Fibroblast of mammary gland (primary cell): Measurements from ENCODE around the gene MCOLN1.
A peak's percentile ranks its signal among the peaks of the same experiment; 100 is the strongest.

Experiments
- DNase-seq: peaks from one replicate; pipeline ENCODE4 v3.0.0-alpha.2; 2010; ENCODE audit warnings: low read depth
- H3K4me3 ChIP-seq: 2 replicates; pipeline ENCODE4 v1.5.1; 2011; ENCODE audit warnings: low read depth, mild to moderate bottlenecking, low read length, moderate library complexity; ENCODE audit not compliant: control insufficient read depth
- TF ChIP-seq, protein P1 (sequence below): conservative IDR thresholded peaks from 2 replicates; pipeline ENCODE4 v1.5.1; 2011; ENCODE audit warnings: low read depth, low read length, inconsistent platforms; ENCODE audit not compliant: control insufficient read depth, insufficient read depth

The MCOLN1 gene

GRCh38 chr19:7500811-7501450 is 21.5 kb upstream of the MCOLN1 start:
- TF ChIP-seq, protein P1, sequence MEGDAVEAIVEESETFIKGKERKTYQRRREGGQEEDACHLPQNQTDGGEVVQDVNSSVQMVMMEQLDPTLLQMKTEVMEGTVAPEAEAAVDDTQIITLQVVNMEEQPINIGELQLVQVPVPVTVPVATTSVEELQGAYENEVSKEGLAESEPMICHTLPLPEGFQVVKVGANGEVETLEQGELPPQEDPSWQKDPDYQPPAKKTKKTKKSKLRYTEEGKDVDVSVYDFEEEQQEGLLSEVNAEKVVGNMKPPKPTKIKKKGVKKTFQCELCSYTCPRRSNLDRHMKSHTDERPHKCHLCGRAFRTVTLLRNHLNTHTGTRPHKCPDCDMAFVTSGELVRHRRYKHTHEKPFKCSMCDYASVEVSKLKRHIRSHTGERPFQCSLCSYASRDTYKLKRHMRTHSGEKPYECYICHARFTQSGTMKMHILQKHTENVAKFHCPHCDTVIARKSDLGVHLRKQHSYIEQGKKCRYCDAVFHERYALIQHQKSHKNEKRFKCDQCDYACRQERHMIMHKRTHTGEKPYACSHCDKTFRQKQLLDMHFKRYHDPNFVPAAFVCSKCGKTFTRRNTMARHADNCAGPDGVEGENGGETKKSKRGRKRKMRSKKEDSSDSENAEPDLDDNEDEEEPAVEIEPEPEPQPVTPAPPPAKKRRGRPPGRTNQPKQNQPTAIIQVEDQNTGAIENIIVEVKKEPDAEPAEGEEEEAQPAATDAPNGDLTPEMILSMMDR: no peak
- H3K4me3 ChIP-seq: no peak overlapping the region
- DNase-seq: peak; percentile 29

GRCh38 chr19:7502552-7502951 is 19.9 kb upstream of the MCOLN1 start:
- DNase-seq: no peak
- TF ChIP-seq, protein P1: no peak

DNA sequence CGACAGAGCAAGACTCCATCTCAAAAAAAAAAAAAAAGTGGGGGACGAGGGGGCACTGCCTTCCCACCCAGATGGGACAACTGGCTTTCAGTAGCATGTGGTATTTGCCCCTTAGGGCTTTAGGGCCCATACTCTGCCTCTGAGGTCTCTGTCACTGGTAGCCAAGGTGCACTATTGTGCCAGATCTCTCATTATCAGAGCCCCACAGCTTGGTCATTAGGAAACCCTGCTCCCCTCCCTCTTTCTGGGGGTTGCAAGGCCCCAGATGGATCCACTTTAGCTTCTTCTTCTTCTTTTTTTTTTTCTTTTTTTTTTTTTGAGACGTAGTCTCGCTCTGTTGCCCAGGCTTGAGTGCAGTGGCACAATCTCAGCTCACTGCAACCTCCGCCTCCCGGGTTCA is 17.7 kb upstream of the MCOLN1 start:
- no peak overlapping the region for H3K4me3 ChIP-seq
- TF ChIP-seq, protein P1: no peak
- no peak for DNase-seq

More at GRCh38 chr19:7502552-7502951, 19.9 kb upstream of the MCOLN1 start:
- no peak overlapping the region for H3K4me3 ChIP-seq

DNA sequence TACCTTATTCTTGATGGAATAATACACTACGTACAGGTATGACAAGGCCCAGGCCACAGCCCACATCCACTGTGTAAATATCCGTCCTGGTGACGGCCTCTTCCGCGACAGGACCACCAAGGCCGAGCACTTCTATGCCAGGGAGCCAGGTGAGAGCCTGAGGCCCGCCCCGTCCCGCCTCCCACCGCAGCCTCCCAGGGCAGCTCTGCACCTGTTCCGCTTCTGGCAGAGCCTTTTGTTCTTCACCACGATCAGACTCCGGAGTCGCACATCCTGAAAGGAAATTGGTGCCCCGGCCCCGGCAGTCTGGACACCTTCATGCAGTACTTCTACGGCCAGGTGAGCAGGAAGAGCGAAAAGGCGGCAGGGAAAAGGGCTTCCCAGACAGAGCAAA is 17.1 kb upstream of the MCOLN1 start:
- DNase-seq: no peak
- TF ChIP-seq, protein P1: no peak
- no peak overlapping the region for H3K4me3 ChIP-seq

DNA sequence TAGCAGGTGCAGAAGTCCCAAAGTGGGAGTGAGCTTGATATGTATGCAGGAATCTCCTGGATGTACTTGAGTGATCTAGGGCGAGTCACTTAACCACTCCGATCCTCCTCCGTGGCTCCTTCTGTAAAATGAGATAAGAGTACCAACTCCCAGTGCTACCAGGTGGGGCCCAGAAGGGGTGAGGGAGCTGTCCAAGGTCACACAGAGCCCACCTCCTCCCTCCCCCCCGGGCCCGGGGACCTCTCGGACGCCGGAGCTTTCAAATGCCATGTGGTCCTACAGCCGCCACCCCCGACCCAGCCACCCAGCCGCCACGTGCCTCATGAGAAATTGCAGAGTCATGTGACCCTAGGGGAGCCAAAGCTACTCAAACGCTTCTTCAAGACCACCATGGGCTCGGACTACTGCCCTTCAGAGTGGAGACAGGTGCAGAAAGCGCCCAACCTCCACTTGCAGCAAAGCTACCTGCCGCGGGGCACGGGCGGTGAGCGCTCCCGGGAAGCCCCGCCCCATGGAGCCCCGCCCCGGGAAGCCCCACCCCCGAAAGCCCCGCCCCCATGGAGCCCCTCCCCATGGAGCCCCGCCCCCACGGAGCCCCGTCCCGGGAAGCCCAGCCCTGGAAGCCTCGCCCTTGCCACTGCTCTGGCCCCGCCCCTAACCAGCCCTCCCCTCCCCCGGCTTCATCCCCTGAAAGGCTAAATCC is 16.6 kb upstream of the MCOLN1 start:
- TF ChIP-seq, protein P1: no peak
- DNase-seq: no peak
- H3K4me3 ChIP-seq: peak overlapping the region; percentile 17

DNA sequence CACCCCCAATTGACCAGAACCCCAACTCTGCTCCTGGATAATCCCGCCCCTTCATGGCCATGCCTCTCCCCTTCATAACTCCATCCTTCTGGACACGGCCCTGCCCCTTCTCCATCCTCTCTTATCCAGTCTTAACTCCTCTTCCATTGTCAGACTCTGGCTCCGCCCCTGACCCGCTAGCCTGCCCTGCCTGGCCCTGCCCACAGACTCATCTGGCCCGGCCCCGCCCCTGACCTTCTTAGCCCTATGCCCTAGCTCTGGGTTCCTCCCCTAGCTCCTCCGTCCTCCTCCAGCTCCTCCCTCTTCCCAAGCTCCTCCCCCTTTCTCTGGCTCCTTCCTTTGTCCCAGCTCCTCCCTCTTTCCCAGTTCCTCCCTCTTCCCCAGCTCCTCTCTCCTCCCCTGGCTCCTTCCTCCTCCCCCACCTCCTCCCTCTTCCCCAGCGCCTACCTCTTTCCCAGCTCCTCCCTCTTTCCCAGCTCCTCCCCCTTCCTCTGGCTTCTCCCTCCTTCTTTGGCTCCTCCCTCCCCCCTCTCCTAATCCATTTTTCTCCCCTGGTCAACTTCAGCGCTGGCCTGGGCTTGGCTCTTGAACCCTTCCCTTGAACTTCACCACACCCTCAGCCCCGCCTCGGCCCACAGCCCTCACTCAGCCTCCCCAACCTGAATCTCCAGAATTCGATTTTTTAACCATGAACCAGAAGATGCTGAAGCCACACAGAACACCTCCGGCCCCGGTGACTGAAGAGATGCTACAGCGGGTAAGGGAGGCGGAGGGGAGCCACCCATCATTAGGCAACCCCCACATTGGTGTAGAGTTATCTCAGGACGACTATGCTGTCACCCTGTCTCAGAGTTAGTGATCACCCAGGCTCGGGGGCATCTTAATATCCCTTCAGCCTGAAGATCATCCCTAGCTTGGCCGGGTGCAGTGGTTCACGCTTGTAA is 15.8 kb upstream of the MCOLN1 start:
- TF ChIP-seq, protein P1: no peak
- peak overlapping the region; percentile 17 for H3K4me3 ChIP-seq
- DNase-seq: peak; percentile 95
